Measurements from ENCODE around the gene S100B. TPM values are rescaled to one million over a fixed set of nuclear protein-coding genes. Genes with fewer than 3 reads are reported as not detected.

The S100B gene
- total and polyA plus RNA-seq, 2 donors (not counting 3 experiments of a cell fraction or from before 2014, with no cell fraction given): not detected

DNA sequence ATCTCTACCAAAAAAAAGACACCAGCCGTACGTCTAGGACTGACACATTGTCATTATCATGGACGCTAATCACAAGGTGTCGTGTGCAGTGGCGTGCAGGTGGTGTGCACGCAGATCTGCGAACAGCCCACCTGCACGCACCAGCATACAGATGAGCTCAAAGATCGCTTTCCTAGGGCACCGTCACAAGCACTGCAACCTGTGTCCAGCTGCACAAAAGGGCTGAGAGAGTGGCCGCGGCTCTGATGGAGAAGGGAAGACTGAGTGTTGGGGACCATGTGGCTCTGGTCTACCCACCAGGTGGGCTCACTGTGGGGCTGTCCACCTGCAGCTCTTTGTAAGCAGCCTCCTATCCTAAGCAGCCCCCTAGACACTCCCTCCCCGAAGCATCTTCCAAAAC is 50.9 kb downstream of the S100B start:
- intact Hi-C loops (cut with micrococcal nuclease) (no loop called here), dilution Hi-C loops (cut with MboI; ENCODE audit: extremely low pct_ligation_motif_present, low sequenced_read_pairs) (no loop called here)
- no TSS peak for BruUV-seq (replicated peaks)
- no peaks in the 10 kb centered on the region for H3K79me2 ChIP-seq (ENCODE audit: control insufficient read depth, insufficient read depth, low read length)
- H3K27ac ChIP-seq (ENCODE audit: insufficient read depth, low read depth, low read length): no peak overlapping the region
- no peak for FAIRE-seq
- no peaks in the 10 kb centered on the region for H3K9me3 ChIP-seq (replicated peaks; ENCODE audit: control insufficient read depth, insufficient read depth, low read length)
- peaks cover 1% of the 10 kb centered on the region for H3K4me1 ChIP-seq (ENCODE audit: control insufficient read depth, extremely low read depth, insufficient read depth, low read length)
- peaks cover 18 to 45% of the 10 kb centered on the region in 2 experiments for H3K36me3 ChIP-seq (ENCODE audit: control insufficient read depth in 2 of 2, extremely low read depth in 1 of 2, insufficient read depth in 2 of 2, low read length in 2 of 2)
- H3K9ac ChIP-seq (replicated peaks; ENCODE audit: extremely low read depth, insufficient read depth, low read length): no peak overlapping the region
- H3K4me2 ChIP-seq (ENCODE audit: insufficient read depth, low read length): no peak overlapping the region
- CTCF ChIA-PET: interaction anchor here (1.0 kb wide), 1 partner anchor 86 kb away, joined by 4 read pairs; no protein-coding TSS in a partner anchor
- H3K4me3 ChIP-seq (replicated peaks in 1 of 3; ENCODE audit: insufficient read depth in 1 of 3, low read depth in 1 of 3, low read length in 3 of 3): no peak overlapping the region
- H2AFZ ChIP-seq (ENCODE audit: low read depth, low read length): no peak overlapping the region
- DNase-seq (ENCODE audit: low read depth, low spot score): no peak
- no peaks in the 10 kb centered on the region for H4K20me1 ChIP-seq (replicated peaks; ENCODE audit: control insufficient read depth, extremely low read depth, insufficient read depth, low read length)
- TF ChIP-seq, protein P1, sequence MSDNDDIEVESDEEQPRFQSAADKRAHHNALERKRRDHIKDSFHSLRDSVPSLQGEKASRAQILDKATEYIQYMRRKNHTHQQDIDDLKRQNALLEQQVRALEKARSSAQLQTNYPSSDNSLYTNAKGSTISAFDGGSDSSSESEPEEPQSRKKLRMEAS (IDR thresholded peaks at IDR 0.05; ENCODE audit: insufficient read depth, insufficient read length): no peak
- TF ChIP-seq EZH2 (IDR thresholded peaks at IDR 0.05; ENCODE audit: borderline replicate concordance, low read depth, low read length, severe bottlenecking): no peak
- H3K9me1 ChIP-seq (replicated peaks; ENCODE audit: control insufficient read depth, extremely low read depth, insufficient read depth, low read length): no peaks in the 10 kb centered on the region
- POLR2A ChIA-PET: no interaction called here
- H3K27me3 ChIP-seq (ENCODE audit: control insufficient read depth in 2 of 2, insufficient read depth in 2 of 2, low read length in 2 of 2): no peaks in the 10 kb centered on the region

DNA sequence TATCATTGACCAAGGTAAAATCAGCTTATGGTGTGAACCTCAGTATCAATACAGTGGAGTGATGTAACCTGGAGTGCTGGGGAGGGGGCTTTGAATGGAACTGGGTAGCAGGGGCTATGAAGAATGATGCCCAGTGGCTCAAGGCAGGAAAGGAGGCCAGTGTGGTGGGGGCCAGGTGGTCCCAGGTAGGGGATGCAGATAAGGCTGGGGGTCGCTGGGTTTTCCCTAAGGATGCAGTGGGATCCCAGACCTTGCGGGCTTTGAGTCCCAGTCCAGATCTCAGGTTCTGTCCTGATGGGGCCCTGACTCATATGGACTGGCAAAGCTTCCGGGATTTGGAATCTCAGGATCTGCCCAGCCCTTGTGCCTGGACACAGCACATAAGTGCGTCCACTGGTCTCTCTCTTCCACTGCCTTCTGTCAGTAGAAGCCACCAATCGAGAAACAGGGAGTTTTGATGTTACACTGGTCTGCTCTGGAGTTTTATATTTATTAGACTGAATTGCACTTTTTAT is 52.0 kb downstream of the S100B start:
- H3K9me3 ChIP-seq (replicated peaks; ENCODE audit: control insufficient read depth, insufficient read depth, low read length): no peaks in the 10 kb centered on the region
- DNase-seq (ENCODE audit: low read depth, low spot score) (no peak), FAIRE-seq (no peak)
- H3K9ac ChIP-seq (replicated peaks; ENCODE audit: extremely low read depth, insufficient read depth, low read length): no peak overlapping the region
- no peak overlapping the region for H3K27ac ChIP-seq (ENCODE audit: insufficient read depth, low read depth, low read length)
- peaks cover 18 to 43% of the 10 kb centered on the region in 2 experiments for H3K36me3 ChIP-seq (ENCODE audit: control insufficient read depth in 2 of 2, extremely low read depth in 1 of 2, insufficient read depth in 2 of 2, low read length in 2 of 2)
- no peak for TF ChIP-seq CTCF (IDR thresholded peaks at IDR 0.05; ENCODE audit: extremely low read depth in 1 of 2, insufficient read depth in 1 of 2, low read depth in 1 of 2, low read length in 2 of 2)
- TF ChIP-seq, protein P1 (IDR thresholded peaks at IDR 0.05; ENCODE audit: insufficient read depth, insufficient read length): no peak
- no peak overlapping the region for H2AFZ ChIP-seq (ENCODE audit: low read depth, low read length)
- ChIA-PET CTCF (interaction anchor here (1.0 to 1.2 kb wide), 2 partner anchors 53 to 87 kb away, joined by 3 to 4 read pairs; no protein-coding TSS in a partner anchor), POLR2A (no interaction called here)
- H3K79me2 ChIP-seq (ENCODE audit: control insufficient read depth, insufficient read depth, low read length): no peaks in the 10 kb centered on the region
- H3K4me1 ChIP-seq (ENCODE audit: control insufficient read depth, extremely low read depth, insufficient read depth, low read length): no peaks in the 10 kb centered on the region
- no peaks in the 10 kb centered on the region for H3K27me3 ChIP-seq (ENCODE audit: control insufficient read depth in 2 of 2, insufficient read depth in 2 of 2, low read length in 2 of 2)
- intact Hi-C loops (cut with micrococcal nuclease): no loop called here
- H3K4me3 ChIP-seq (replicated peaks in 1 of 3; ENCODE audit: insufficient read depth in 1 of 3, low read depth in 1 of 3, low read length in 3 of 3): no peak overlapping the region
- H3K4me2 ChIP-seq (ENCODE audit: insufficient read depth, low read length): no peak overlapping the region
- H4K20me1 ChIP-seq (replicated peaks; ENCODE audit: control insufficient read depth, extremely low read depth, insufficient read depth, low read length): no peaks in the 10 kb centered on the region
- H3K9me1 ChIP-seq (replicated peaks; ENCODE audit: control insufficient read depth, extremely low read depth, insufficient read depth, low read length): no peaks in the 10 kb centered on the region
- BruUV-seq (replicated peaks): no TSS peak
- dilution Hi-C loops (cut with MboI; ENCODE audit: extremely low pct_ligation_motif_present, low sequenced_read_pairs): no loop called here

All from endothelial cell of umbilical vein (primary cell).